A549 (cell line): Measurements from ENCODE around the gene ZNF32. TPM values are rescaled to one million over a fixed set of nuclear protein-coding genes. Genes with fewer than 3 reads are reported as not detected.

ENCODE experiments used
- ATAC-seq, 2 experiments: fragments of 200-7000 bp in 1 of 2; fragments of >200 bp in 1 of 2; cut with Nextera tagmentation in 1 of 2; cut with Tn5 transposase in 1 of 2; 3 replicates each; pipeline versions ENCODE4 v1.8.0 to v1.9.1; 2018 to 2020; ENCODE audit warnings: mild to moderate bottlenecking in 1 of 2, moderate library complexity in 1 of 2
- CTCF ChIA-PET: fragments of 300-600 bp; sonication (Branson Sonifier 250); formaldehyde crosslinking; extraction: SDS; loops from one replicate; lab custom pipeline; 2021; ENCODE audit warnings: antibody characterized with exemption, inconsistent platforms; lab: Yijun Ruan, JAX
- POLR2A ChIA-PET: fragments of 350-600 bp; formaldehyde crosslinking; extraction: SDS; loops from one replicate; lab custom pipeline; 2021; ENCODE audit warnings: antibody characterized with exemption, inconsistent platforms; lab: Yijun Ruan, JAX
- DNase-seq, 2 experiments: peaks; one replicate each; pipeline versions ENCODE4 v3.0.0 to v3.0.0-alpha.2; 2011 to 2016; ENCODE audit warnings: low read depth in 1 of 2, low spot score in 1 of 2
- FAIRE-seq: peaks from 2 replicates; lab custom pipeline; 2011; peaks lifted over from hg19 to GRCh38; lab: Jason Lieb, UNC
- H3K27ac ChIP-seq, 2 experiments: fragments of >200 bp; sonication (Bioruptor Twin); formaldehyde crosslinking; 3 replicates each; pipeline ENCODE4 v1.5.1; 2016 to 2017
- H3K4me1 ChIP-seq: fragments of >200 bp; sonication (Bioruptor Twin); formaldehyde crosslinking; 3 replicates; pipeline ENCODE4 v1.6.1; 2016
- H3K4me2 ChIP-seq: fragments of >200 bp; sonication (Bioruptor Twin); formaldehyde crosslinking; 3 replicates; pipeline ENCODE4 v1.6.1; 2016
- H3K4me3 ChIP-seq: fragments of >200 bp; sonication (Bioruptor Twin); formaldehyde crosslinking; 3 replicates; pipeline ENCODE4 v1.5.1; 2016
- H3K9me3 ChIP-seq: fragments of >200 bp; sonication (Bioruptor Twin); formaldehyde crosslinking; 3 replicates; pipeline ENCODE4 v1.6.1; 2016
- ATOH8 ChIP-seq: fragments of 250-450 bp; sonication (Bioruptor Pico); IDR thresholded peaks from 2 replicates; pipeline ENCODE4 v1.5.0; 2020; ENCODE audit warnings: low read depth, mild to moderate bottlenecking, moderate library complexity
- BCL3 ChIP-seq: fragments of >200 bp; sonication (Bioruptor Twin); formaldehyde crosslinking; IDR thresholded peaks from 3 replicates; pipeline ENCODE4 v1.6.1; 2016
- BHLHE40 ChIP-seq: IDR thresholded peaks from 2 replicates; pipeline ENCODE4 v1.6.1; 2012; ENCODE audit warnings: low read depth, low read length, inconsistent platforms
- CBX2 ChIP-seq: fragments of 200-600 bp; sonication (generic); IDR thresholded peaks from 2 replicates; pipeline ENCODE4 v1.6.1; 2016; ENCODE audit warnings: low read depth, mild to moderate bottlenecking, borderline replicate concordance
- CBX8 ChIP-seq: fragments of 200-600 bp; sonication (generic); IDR thresholded peaks from 2 replicates; pipeline ENCODE4 v1.6.1; 2016
- CHD2 ChIP-seq: fragments of 150-350 bp; IDR thresholded peaks from 2 replicates; pipeline ENCODE4 v1.6.1; 2014; ENCODE audit warnings: low read length; ENCODE audit not compliant: partially characterized antibody
- CHD4 ChIP-seq: fragments of 200-600 bp; sonication (generic); IDR thresholded peaks from 2 replicates; pipeline ENCODE4 v1.6.1; 2016; ENCODE audit warnings: antibody characterized with exemption, mild to moderate bottlenecking, borderline replicate concordance
- CTCF ChIP-seq: fragments of >200 bp; sonication (Bioruptor Twin); formaldehyde crosslinking; IDR thresholded peaks from 3 replicates; pipeline ENCODE4 v1.5.1; 2016
- EHMT2 ChIP-seq: fragments of 200-600 bp; sonication (generic); IDR thresholded peaks from 2 replicates; pipeline ENCODE4 v1.6.1; 2016; ENCODE audit warnings: antibody characterized with exemption, low read depth, mild to moderate bottlenecking, moderate library complexity
- ELK1 ChIP-seq: fragments of 150-350 bp; IDR thresholded peaks from 2 replicates; pipeline ENCODE4 v1.6.1; 2014; ENCODE audit warnings: low read depth, mild to moderate bottlenecking, low read length
- ESRRA ChIP-seq: fragments of 150-350 bp; IDR thresholded peaks from 2 replicates; pipeline ENCODE4 v1.6.1; 2014; ENCODE audit warnings: mild to moderate bottlenecking, low read length, borderline replicate concordance
- FOSB ChIP-seq: fragments of 250-450 bp; sonication (Bioruptor Pico); IDR thresholded peaks from 2 replicates; pipeline ENCODE4 v1.5.0; 2020; ENCODE audit warnings: mild to moderate bottlenecking, moderate library complexity
- FOXS1 ChIP-seq: fragments of 250-450 bp; sonication (Bioruptor Pico); IDR thresholded peaks from 2 replicates; pipeline ENCODE4 v1.5.0; 2020; ENCODE audit warnings: mild to moderate bottlenecking, moderate library complexity
- HOXB5 ChIP-seq: fragments of 250-450 bp; sonication (Bioruptor Pico); IDR thresholded peaks from 2 replicates; pipeline ENCODE4 v1.5.0; 2020; ENCODE audit warnings: mild to moderate bottlenecking, moderate library complexity
- JUN ChIP-seq, 2 experiments: fragments of >200 bp; sonication (Bioruptor Twin); formaldehyde crosslinking; IDR thresholded peaks; 2 replicates in 1 of 2; 3 replicates in 1 of 2; pipeline ENCODE4 v1.6.1; 2016 to 2017
- MAX ChIP-seq: IDR thresholded peaks from 2 replicates; pipeline ENCODE4 v1.6.1; 2012
- MAZ ChIP-seq: fragments of 150-350 bp; IDR thresholded peaks from 2 replicates; pipeline ENCODE4 v1.6.1; 2014; ENCODE audit warnings: antibody characterized with exemption, low read depth, low read length, borderline replicate concordance
- MYC ChIP-seq: IDR thresholded peaks from 2 replicates; pipeline ENCODE4 v1.6.1; 2012; ENCODE audit warnings: mild to moderate bottlenecking, inconsistent platforms, low read length, improper control_type of control experiment, borderline replicate concordance
- NFE2L2 ChIP-seq: fragments of 150-350 bp; conservative IDR thresholded peaks from 2 replicates; pipeline ENCODE4 v1.6.1; 2014; ENCODE audit warnings: low read length
- PHF8 ChIP-seq: fragments of 200-600 bp; sonication (generic); IDR thresholded peaks from 2 replicates; pipeline ENCODE4 v1.6.1; 2016; ENCODE audit warnings: low read depth, mild to moderate bottlenecking, antibody characterized with exemption, moderate library complexity, borderline replicate concordance
- POLR2AphosphoS2 ChIP-seq: conservative IDR thresholded peaks from 2 replicates; pipeline ENCODE4 v1.6.1; 2012; ENCODE audit warnings: low read length, improper control_type of control experiment, inconsistent platforms
- REST ChIP-seq: fragments of 200-600 bp; sonication (generic); IDR thresholded peaks from 2 replicates; pipeline ENCODE4 v1.6.1; 2016; ENCODE audit warnings: antibody characterized with exemption, mild to moderate bottlenecking, moderate library complexity
- SMC3 ChIP-seq: fragments of >200 bp; sonication (Bioruptor Twin); formaldehyde crosslinking; IDR thresholded peaks from 3 replicates; pipeline ENCODE4 v1.6.1; 2018; ENCODE audit warnings: inconsistent platforms
- TFCP2L1 ChIP-seq: fragments of 250-450 bp; sonication (Bioruptor Pico); IDR thresholded peaks from 2 replicates; pipeline ENCODE4 v1.5.0; 2021; ENCODE audit warnings: mild to moderate bottlenecking
- USF2 ChIP-seq: fragments of 450-650 bp; IDR thresholded peaks from 2 replicates; pipeline ENCODE4 v1.6.1; 2014; ENCODE audit warnings: antibody characterized with exemption
- ZC3H11A ChIP-seq: fragments of 450-650 bp; IDR thresholded peaks from 2 replicates; pipeline ENCODE4 v1.6.1; 2014; ENCODE audit warnings: antibody characterized with exemption, mild to moderate bottlenecking
- WGBS: methylation state at CpG from one replicate; pipeline ENCODE4 v1.1.6; 2017; ENCODE audit errors: missing lambda C conversion rate; 5-methylcytosine and 5-hydroxymethylcytosine counted together
- polyA plus RNA-seq, 4 experiments: library from polyadenylated mRNA; depleted of rRNA in 3 of 4; stranded (reverse); fragments of >200 nt; fragmentation: RNase III in 1 of 4; extraction: RNeasy Plus Mini Kit Qiagen cat#74134 plus additional on column Dnase treatment in 1 of 4; gene quantifications; 2 replicates in 3 of 4; 3 replicates in 1 of 4; pipeline ENCODE4 v1.2.3, GENCODE V29; 2011 to 2017

Gene ZNF32
- polyA plus RNA-seq, 2 of the 4 experiments (the other 2 are of a cell fraction): 21.4 to 38.2 TPM

GRCh38 chr10:43688348-43688892, 39.7 kb upstream of the ZNF32 start (continued):
- TF ChIP-seq ELK1 (no peak), CHD2 (no peak), CBX8 (no peak), SMC3 (no peak)

- Histone ChIP-seq H3K4me3 (no peak overlapping the region), H3K4me2 (no peak overlapping the region), H3K9me3 (no peaks in the 10 kb centered on the region), H3K4me1 (no peaks in the 10 kb centered on the region), H3K27ac (no peak overlapping the region)
- 63% methylated on average over 7 of the region's 7 CpGs for WGBS
- FAIRE-seq: no peak
- no peak for ATAC-seq
- TF ChIP-seq USF2 (no peak), BHLHE40 (no peak), NFE2L2 (no peak), JUN (IDR thresholded peaks at IDR 0.05) (no peak), MYC (no peak), HOXB5 (CRISPR knock-in tag) (no peak), CTCF (no peak), POLR2AphosphoS2 (no peak), CBX2 (no peak), PHF8 (no peak), MAX (no peak), FOSB (CRISPR knock-in tag) (no peak), CHD4 (no peak), CHD2 (no peak), ATOH8 (CRISPR knock-in tag) (no peak), BCL3 (no peak)
- ChIA-PET POLR2A (no interaction called here), CTCF (interaction anchor here (0.8 to 2.4 kb wide), 2 partner anchors 17 to 699 kb away, joined by 3 to 5 read pairs; no protein-coding TSS in a partner anchor)
- DNase-seq: no peak
Measured at GRCh38 chr10:43687373-43687772, 38.7 kb upstream of the ZNF32 start.

- WGBS: 23% methylated on average over 6 of the region's 6 CpGs
- H3K9me3 ChIP-seq: no peaks in the 10 kb centered on the region
- ChIA-PET POLR2A (no interaction called here), CTCF (interaction anchor here (1.2 to 2.4 kb wide), 3 partner anchors 14 to 1178 kb away, joined by 3 to 7 read pairs (median 5); no protein-coding TSS in a partner anchor)
- FAIRE-seq: no peak
- no peak overlapping the region for H3K27ac ChIP-seq
- H3K4me1 ChIP-seq: no peaks in the 10 kb centered on the region
- ATAC-seq: no peak
- no peak overlapping the region for H3K4me2 ChIP-seq
- DNase-seq: no peak
- no peak overlapping the region for H3K4me3 ChIP-seq
- TF ChIP-seq ZC3H11A (no peak), MYC (no peak), REST (no peak), CBX2 (no peak), TFCP2L1 (CRISPR knock-in tag) (no peak), MAZ (no peak), EHMT2 (no peak), FOXS1 (CRISPR knock-in tag) (no peak), ESRRA (no peak)
Measured at GRCh38 chr10:43686414-43686813, 37.7 kb upstream of the ZNF32 start.
